Kidney epithelial cell (primary cell): ENCODE data around the gene RBCK1. TPM values are rescaled to one million over a fixed set of nuclear protein-coding genes. Genes with fewer than 3 reads are reported as not detected.

ENCODE experiments used
- DNase-seq: peaks from one replicate; pipeline ENCODE4 v3.0.0-alpha.2; 2010; ENCODE audit warnings: low read depth
- H3K27me3 ChIP-seq: 2 replicates; pipeline ENCODE4 v1.6.0; 2011; ENCODE audit warnings: low read length; ENCODE audit not compliant: control insufficient read depth, insufficient read depth
- H3K36me3 ChIP-seq: 2 replicates; pipeline ENCODE4 v1.5.1; 2011; ENCODE audit warnings: low read length; ENCODE audit not compliant: control insufficient read depth, insufficient read depth
- H3K4me3 ChIP-seq: 2 replicates; pipeline ENCODE4 v1.5.1; 2011; ENCODE audit warnings: low read depth, mild to moderate bottlenecking, control low read depth, low read length
- CTCF ChIP-seq: IDR thresholded peaks from 2 replicates; pipeline ENCODE4 v1.5.1; 2011; ENCODE audit warnings: mild to moderate bottlenecking, moderate library complexity, low read length, control low read depth, inconsistent platforms; ENCODE audit not compliant: insufficient read depth, poor library complexity, severe bottlenecking
- total RNA-seq: library from RNA; depleted of rRNA; stranded (reverse); fragments of >200 nt; gene quantifications from 2 replicates; pipeline ENCODE4 v1.2.3, GENCODE V29; 2015

RBCK1 gene
- total RNA-seq, 1 donor from 2014 or later, result 292 TPM

GRCh38 chr20:479487-479886 lies 71.4 kb downstream of the RBCK1 start:
- Histone ChIP-seq H3K4me3 (no peak overlapping the region), H3K27me3 (no peaks in the 10 kb centered on the region), H3K36me3 (peaks cover 1% of the 10 kb centered on the region)
- DNase-seq, result no peak
- TF ChIP-seq CTCF, result no peak

GRCh38 chr20:480044-480443 lies 71.9 kb downstream of the RBCK1 start:
- H3K4me3 ChIP-seq, result no peak overlapping the region
- TF ChIP-seq CTCF, result no peak
- no peaks in the 10 kb centered on the region for H3K27me3 ChIP-seq
- no peak for DNase-seq
- peaks cover 1% of the 10 kb centered on the region for H3K36me3 ChIP-seq

- TF ChIP-seq CTCF, result no peak
- Histone ChIP-seq H3K4me3 (no peak overlapping the region), H3K27me3 (no peaks in the 10 kb centered on the region), H3K36me3 (peaks cover 3% of the 10 kb centered on the region)
- DNase-seq, result no peak
These were observed 73.1 kb downstream of the RBCK1 start for GRCh38 chr20:481167-481566.

Other genes starting within 250 kb of the RBCK1 start
- not detected in 2 replicates for gene DEFB128, start 218.6 kb upstream of the RBCK1 start, total RNA-seq
- gene DEFB129, start 181.0 kb upstream of the RBCK1 start, total RNA-seq, result not detected in 2 replicates
- not detected in 2 replicates for gene DEFB132, start 150.6 kb upstream of the RBCK1 start, total RNA-seq
- 8.0 and 8.1 TPM in 2 replicates for gene C20orf96, start 117.5 kb upstream of the RBCK1 start, total RNA-seq
- 16.1 and 23.3 TPM in 2 replicates for gene ZCCHC3, start 110.7 kb upstream of the RBCK1 start, total RNA-seq
- gene SOX12, start 82.7 kb upstream of the RBCK1 start, total RNA-seq, result 10.2 and 13.1 TPM in 2 replicates
- 36.9 and 37.5 TPM in 2 replicates for gene NRSN2, start 61.2 kb upstream of the RBCK1 start, total RNA-seq
- gene TRIB3, start 27.5 kb upstream of the RBCK1 start, total RNA-seq, result 409 and 519 TPM in 2 replicates
- gene TBC1D20, start 54.2 kb downstream of the RBCK1 start, total RNA-seq, result 38.5 and 40.7 TPM in 2 replicates
- gene CSNK2A1, start 135.5 kb downstream of the RBCK1 start, total RNA-seq, result 199 and 228 TPM in 2 replicates
- gene TCF15, start 202.0 kb downstream of the RBCK1 start, total RNA-seq, result 0.07 and 1.5 TPM in 2 replicates
- 31.4 and 32.9 TPM in 2 replicates for gene SRXN1, start 244.9 kb downstream of the RBCK1 start, total RNA-seq